T-cell (primary cell): ENCODE measurements around the gene COA1. TPM values are rescaled to one million over a fixed set of nuclear protein-coding genes. Genes with fewer than 3 reads are reported as not detected.
A peak's percentile ranks its signal among the peaks of the same experiment; 100 is the strongest.

ENCODE experiments used
- ATAC-seq, 4 experiments: fragments of 200-7000 bp in 3 of 4; fragments of 150-1000 bp in 1 of 4; cut with Tn5 transposase; replicated peaks in 1 of 4; 1 replicate in 3 of 4; 2 replicates in 1 of 4; pipeline ENCODE4 v1.10.0; 2021; ENCODE audit warnings: moderate library complexity in 3 of 4, mild to moderate bottlenecking in 2 of 4, moderate number of reproducible peaks in 1 of 4
- CTCF ChIA-PET, 2 donors: fragments of 300-600 bp; sonication (Branson Sonifier 250); formaldehyde crosslinking; loops; one replicate each; lab custom pipeline; 2022; ENCODE audit warnings: antibody characterized with exemption in 2 of 2; lab: Charles Lee
- POLR2A ChIA-PET, 2 donors: fragments of 300-600 bp; sonication (Branson Sonifier 250); formaldehyde crosslinking; loops; one replicate each; lab custom pipeline; 2022; ENCODE audit warnings: antibody characterized with exemption in 2 of 2; lab: Charles Lee
- DNase-seq, 35 experiments: peaks; one replicate each; pipeline versions ENCODE4 v3.0.0 to v3.0.0-alpha.2; 2013 to 2023
- H3K27ac ChIP-seq: one replicate; pipeline ENCODE4 v1.5.1; 2013; ENCODE audit warnings: low read length
- H3K27me3 ChIP-seq, 2 experiments: replicated peaks in 1 of 2; 1 replicate in 1 of 2; 2 replicates in 1 of 2; pipeline versions ENCODE4 v1.6.1 to v1.7.0; 2013; ENCODE audit warnings: low read length in 1 of 2, mixed read lengths in 1 of 2; ENCODE audit not compliant: control insufficient read depth in 2 of 2, insufficient read depth in 2 of 2; ENCODE audit errors: extremely low read depth in 1 of 2
- H3K36me3 ChIP-seq, 2 donors: 1 replicate in 1 of 2; 2 replicates in 1 of 2; pipeline versions ENCODE4 v1.6.1 to v1.7.0; 2013; ENCODE audit warnings: low read length in 1 of 2; ENCODE audit not compliant: control insufficient read depth in 2 of 2, insufficient read depth in 1 of 2; ENCODE audit errors: extremely low read depth in 1 of 2
- H3K4me1 ChIP-seq, 2 experiments: 1 replicate in 1 of 2; 2 replicates in 1 of 2; pipeline versions ENCODE4 v1.6.1 to v1.7.0; 2013; ENCODE audit warnings: low read length in 2 of 2, mixed read lengths in 1 of 2; ENCODE audit not compliant: insufficient read depth in 2 of 2, control insufficient read depth in 1 of 2; ENCODE audit errors: extremely low read depth in 1 of 2
- H3K4me3 ChIP-seq, 2 donors: 1 replicate in 1 of 2; 2 replicates in 1 of 2; pipeline versions ENCODE4 v1.5.1 to v1.7.0; 2013; ENCODE audit warnings: mild to moderate bottlenecking in 2 of 2, low read length in 1 of 2, moderate library complexity in 1 of 2; ENCODE audit not compliant: control insufficient read depth in 1 of 2; ENCODE audit errors: extremely low read depth in 1 of 2
- H3K9me3 ChIP-seq: 2 replicates; pipeline ENCODE4 v1.7.0; 2013
- H3K27ac Mint-ChIP-seq, 2 donors: one replicate each; pipeline ENCODE4 v1.8.0; 2020 to 2021; ENCODE audit warnings: mild to moderate bottlenecking in 2 of 2, mixed read lengths in 2 of 2
- H3K27me3 Mint-ChIP-seq, 2 donors: one replicate each; pipeline ENCODE4 v1.8.0; 2021 to 2022; ENCODE audit warnings: mixed read lengths in 2 of 2
- H3K36me3 Mint-ChIP-seq: one replicate; pipeline ENCODE4 v1.8.0; 2021; ENCODE audit warnings: mixed read lengths
- H3K4me1 Mint-ChIP-seq, 3 donors: one replicate each; pipeline ENCODE4 v1.8.0; 2020 to 2022; ENCODE audit warnings: mixed read lengths in 3 of 3, mild to moderate bottlenecking in 1 of 3
- H3K4me3 Mint-ChIP-seq, 3 donors: one replicate each; pipeline ENCODE4 v1.8.0; 2020 to 2022; ENCODE audit warnings: mild to moderate bottlenecking in 3 of 3, mixed read lengths in 3 of 3, moderate library complexity in 3 of 3
- H3K9me3 Mint-ChIP-seq, 3 donors: one replicate each; pipeline ENCODE4 v1.8.0; 2020 to 2022; ENCODE audit warnings: mixed read lengths in 3 of 3
- WGBS: methylation state at CpG from one replicate; pipeline ENCODE4 v1.1.5; 2013; ENCODE audit warnings: missing lambda C conversion rate; ENCODE audit not compliant: insufficient coverage; 5-methylcytosine and 5-hydroxymethylcytosine counted together
- total RNA-seq, 35 experiments: library from RNA in 6 of 35; stranded (reverse) in 6 of 35; fragments of 120-200 nt in 1 of 35; gene quantifications; one replicate each; pipeline versions ENCODE4 v1.2.1 to v1.2.4 and lab custom pipeline; 2013 to 2026

Gene COA1
- total RNA-seq, 5 donors from 2014 or later (not counting 1 experiment from before 2014, with no cell fraction given) = 49.6 to 92.1 (median 67.8) TPM

GRCh38 chr7:43666938-43667337, 62.4 kb downstream of the COA1 start:
- no peak for DNase-seq
- Mint-ChIP-seq H3K9me3 (peaks cover 0 to 23% (median 3%) of the 10 kb centered on the region in 3 donors), H3K4me1 (peaks cover 70 to 79% (median 72%) of the 10 kb centered on the region in 3 donors), H3K27ac (peak overlapping the region; percentile 61 to 81), H3K36me3 (peaks cover 39% of the 10 kb centered on the region), H3K4me3 (no peak overlapping the region), H3K27me3 (no peaks in the 10 kb centered on the region)
- ChIA-PET CTCF (interaction anchor here in 1 of 2 donors (0.7 kb wide), 1 partner anchor 84 kb away, joined by 4 read pairs; the partner anchor contains the start of gene STK17A), POLR2A (no interaction called here)
- no peaks in the 10 kb centered on the region for H3K27me3 ChIP-seq
- peaks cover 0 to 4% of the 10 kb centered on the region in 2 donors for H3K36me3 ChIP-seq
- H3K4me1 ChIP-seq = peaks cover 22 to 23% of the 10 kb centered on the region in 2 experiments
- H3K4me3 ChIP-seq = no peak overlapping the region
- ATAC-seq = no peak
- H3K27ac ChIP-seq = no peak overlapping the region
- no peaks in the 10 kb centered on the region for H3K9me3 ChIP-seq

GRCh38 chr7:43664681-43665080, 64.6 kb downstream of the COA1 start:
- no peak overlapping the region for H3K4me3 ChIP-seq
- peaks cover 65 to 73% (median 66%) of the 10 kb centered on the region in 3 donors for H3K4me1 Mint-ChIP-seq
- H3K36me3 ChIP-seq = peaks cover 0 to 4% of the 10 kb centered on the region in 2 donors
- peaks cover 23 to 24% of the 10 kb centered on the region in 2 experiments for H3K4me1 ChIP-seq
- CTCF ChIA-PET = interaction anchor here (1.0 to 1.8 kb wide), 3 partner anchors 25 to 82 kb away, joined by 3 to 7 read pairs (median 4); partner anchors contain the start of gene STK17A (in 1 of the 2)
- no CpG with 5 or more reads among the region's 1 CpG for WGBS
- no peak overlapping the region for H3K27ac ChIP-seq
- H3K27ac Mint-ChIP-seq = peak overlapping the region; percentile 81 to 83
- peaks cover 0 to 20% (median 0%) of the 10 kb centered on the region in 3 donors for H3K9me3 Mint-ChIP-seq
- ATAC-seq = no peak
- H3K27me3 Mint-ChIP-seq = no peaks in the 10 kb centered on the region
- H3K9me3 ChIP-seq = no peaks in the 10 kb centered on the region
- H3K36me3 Mint-ChIP-seq = peaks cover 37% of the 10 kb centered on the region
- DNase-seq = no peak
- no peaks in the 10 kb centered on the region for H3K27me3 ChIP-seq
- POLR2A ChIA-PET = interaction anchor here in 1 of 2 donors (0.7 to 1.0 kb wide), 2 partner anchors 14 to 82 kb away, joined by 3 to 8 read pairs; no protein-coding TSS in a partner anchor
- H3K4me3 Mint-ChIP-seq = peak overlapping the region in 1 of 3 donors; percentile 61

GRCh38 chr7:43660141-43660540, 69.2 kb downstream of the COA1 start:
- no peak overlapping the region for H3K27ac ChIP-seq

GRCh38 chr7:43659549-43659896, 69.8 kb downstream of the COA1 start:
- DNase-seq (no peak), ATAC-seq (peak in 1 of 4 experiments; percentile 4)
- Mint-ChIP-seq H3K36me3 (peaks cover 35% of the 10 kb centered on the region), H3K4me3 (peak overlapping the region in 1 of 3 donors; percentile 45), H3K27ac (peak overlapping the region; percentile 69 to 94), H3K27me3 (no peaks in the 10 kb centered on the region), H3K9me3 (peaks cover 0 to 1% (median 0%) of the 10 kb centered on the region in 3 donors), H3K4me1 (peaks cover 55 to 83% (median 64%) of the 10 kb centered on the region in 3 donors)
- ChIA-PET CTCF (interaction anchor here in 1 of 2 donors (0.6 kb wide), 1 partner anchor 77 kb away, joined by 6 read pairs; no protein-coding TSS in a partner anchor), POLR2A (no interaction called here)
- H3K27me3 ChIP-seq = no peaks in the 10 kb centered on the region
- peaks cover 23 to 31% of the 10 kb centered on the region in 2 experiments for H3K4me1 ChIP-seq
- no peak overlapping the region for H3K4me3 ChIP-seq
- H3K9me3 ChIP-seq = no peaks in the 10 kb centered on the region
- peaks cover 0 to 6% of the 10 kb centered on the region in 2 donors for H3K36me3 ChIP-seq
- peak overlapping the region; percentile 14 for H3K27ac ChIP-seq

More at GRCh38 chr7:43660141-43660540, 69.2 kb downstream of the COA1 start:
- no peak for DNase-seq
- peaks cover 0 to 6% of the 10 kb centered on the region in 2 donors for H3K36me3 ChIP-seq
- Mint-ChIP-seq H3K27ac (peak overlapping the region; percentile 69 to 94), H3K27me3 (no peaks in the 10 kb centered on the region), H3K4me3 (peak overlapping the region in 1 of 3 donors; percentile 45), H3K36me3 (peaks cover 36% of the 10 kb centered on the region), H3K4me1 (peaks cover 58 to 85% (median 68%) of the 10 kb centered on the region in 3 donors), H3K9me3 (no peaks in the 10 kb centered on the region)
- 100% methylated on average over 2 of the region's 2 CpGs for WGBS
- POLR2A ChIA-PET = interaction anchor here in 1 of 2 donors (0.8 to 0.9 kb wide), 2 partner anchors 9 to 76 kb away, joined by 3 read pairs; no protein-coding TSS in a partner anchor
- ATAC-seq = no peak
- H3K4me1 ChIP-seq = peaks cover 25 to 31% of the 10 kb centered on the region in 2 experiments
- no peaks in the 10 kb centered on the region for H3K9me3 ChIP-seq
- no peaks in the 10 kb centered on the region for H3K27me3 ChIP-seq
- CTCF ChIA-PET = interaction anchor here (0.6 to 1.4 kb wide), 4 partner anchors 40 to 186 kb away, joined by 3 to 8 read pairs (median 4); partner anchors contain the start of gene STK17A (in 1 of the 2)
- no peak overlapping the region for H3K4me3 ChIP-seq

GRCh38 chr7:43658718-43659548, 70.4 kb downstream of the COA1 start:
- peak overlapping the region; percentile 14 for H3K27ac ChIP-seq
- H3K4me1 ChIP-seq = peaks cover 23 to 33% of the 10 kb centered on the region in 2 experiments
- WGBS = 7% methylated on average over 5 of the region's 7 CpGs
- H3K27me3 Mint-ChIP-seq = no peaks in the 10 kb centered on the region
- H3K27ac Mint-ChIP-seq = peak overlapping the region; percentile 89 to 94
- ATAC-seq (peak; percentile 45 to 56 (median 46)), DNase-seq (no peak)
- H3K4me1 Mint-ChIP-seq = peaks cover 56 to 83% (median 65%) of the 10 kb centered on the region in 3 donors
- H3K27me3 ChIP-seq = no peaks in the 10 kb centered on the region
- H3K36me3 Mint-ChIP-seq = peaks cover 41% of the 10 kb centered on the region
- H3K36me3 ChIP-seq = peaks cover 0 to 8% of the 10 kb centered on the region in 2 donors
- peak overlapping the region; percentile 23 to 67 (median 24) for H3K4me3 Mint-ChIP-seq
- ChIA-PET CTCF (interaction anchor here in 1 of 2 donors (0.6 kb wide), 1 partner anchor 76 kb away, joined by 6 read pairs; no protein-coding TSS in a partner anchor), POLR2A (no interaction called here)
- peaks cover 0 to 5% (median 0%) of the 10 kb centered on the region in 3 donors for H3K9me3 Mint-ChIP-seq
- H3K4me3 ChIP-seq = no peak overlapping the region
- no peaks in the 10 kb centered on the region for H3K9me3 ChIP-seq

- H3K27ac Mint-ChIP-seq = peak overlapping the region in 1 of 2 donors; percentile 71
These were observed 72.3 kb downstream of the COA1 start for GRCh38 chr7:43656997-43657396.

More at GRCh38 chr7:43656997-43657396, 72.3 kb downstream of the COA1 start:
- no peak for ATAC-seq
- Mint-ChIP-seq H3K36me3 (peaks cover 38% of the 10 kb centered on the region), H3K9me3 (peaks cover 0 to 5% (median 0%) of the 10 kb centered on the region in 3 donors), H3K27me3 (no peaks in the 10 kb centered on the region), H3K4me3 (peak overlapping the region in 1 of 3 donors; percentile 7), H3K4me1 (peaks cover 67 to 88% (median 77%) of the 10 kb centered on the region in 3 donors)
- peaks cover 40 to 52% of the 10 kb centered on the region in 2 experiments for H3K4me1 ChIP-seq
- H3K4me3 ChIP-seq = no peak overlapping the region
- ChIA-PET POLR2A (interaction anchor here in 1 of 2 donors (0.6 kb wide), 1 partner anchor 21 kb away, joined by 3 read pairs; no protein-coding TSS in a partner anchor), CTCF (interaction anchor here in 1 of 2 donors (1.0 kb wide), 1 partner anchor 74 kb away, joined by 4 read pairs; the partner anchor contains the start of gene STK17A)
- H3K9me3 ChIP-seq = no peaks in the 10 kb centered on the region
- peaks cover 0 to 4% of the 10 kb centered on the region in 2 donors for H3K36me3 ChIP-seq
- no peak for DNase-seq
- no CpG with 5 or more reads among the region's 2 CpGs for WGBS
- no peaks in the 10 kb centered on the region for H3K27me3 ChIP-seq
- H3K27ac ChIP-seq = no peak overlapping the region
